Smooth muscle cell (in vitro differentiated cells): ENCODE data around the gene TNKS1BP1. TPM values are rescaled to one million over a fixed set of nuclear protein-coding genes. Genes with fewer than 3 reads are reported as not detected.

Source experiments
- DNase-seq: peaks from one replicate; lab custom pipeline; 2025; ENCODE audit not compliant: unreplicated experiment; lab: John Stamatoyannopoulos, UW
- H2AFZ ChIP-seq: fragments of 200-600 bp; sonication (generic); 2 replicates; pipeline ENCODE4 v1.6.0; 2016; ENCODE audit warnings: antibody characterized with exemption, low read depth, mild to moderate bottlenecking
- H3F3A ChIP-seq: fragments of 200-600 bp; sonication (generic); 2 replicates; pipeline ENCODE4 v1.6.0; 2017; ENCODE audit warnings: antibody characterized with exemption, low read depth
- H3K27ac ChIP-seq: fragments of 200-600 bp; sonication (generic); 2 replicates; pipeline ENCODE4 v1.5.1; 2016; ENCODE audit warnings: low read depth, mild to moderate bottlenecking
- H3K27me3 ChIP-seq: fragments of 200-600 bp; sonication (generic); 2 replicates; pipeline ENCODE4 v1.6.1; 2016; ENCODE audit warnings: low read depth, mild to moderate bottlenecking
- H3K36me3 ChIP-seq: fragments of 200-600 bp; sonication (generic); 2 replicates; pipeline ENCODE4 v1.5.1; 2016; ENCODE audit warnings: low read depth
- H3K4me1 ChIP-seq: fragments of 200-600 bp; sonication (generic); 2 replicates; pipeline ENCODE4 v1.5.1; 2016; ENCODE audit warnings: low read depth
- H3K4me2 ChIP-seq: fragments of 200-600 bp; sonication (generic); 2 replicates; pipeline ENCODE4 v1.6.0; 2016; ENCODE audit warnings: mild to moderate bottlenecking
- H3K4me3 ChIP-seq: fragments of 200-600 bp; sonication (generic); 2 replicates; pipeline ENCODE4 v1.5.1; 2016; ENCODE audit warnings: mild to moderate bottlenecking
- H3K79me2 ChIP-seq: fragments of 200-600 bp; sonication (generic); 2 replicates; pipeline ENCODE4 v1.6.0; 2016; ENCODE audit warnings: low read depth, mild to moderate bottlenecking
- H3K9ac ChIP-seq: fragments of 200-600 bp; sonication (generic); 2 replicates; pipeline ENCODE4 v1.6.0; 2016; ENCODE audit warnings: low read depth
- H3K9me3 ChIP-seq: fragments of 200-600 bp; sonication (generic); replicated peaks from 2 replicates; pipeline ENCODE4 v1.5.1; 2016; ENCODE audit warnings: low read depth
- H4K20me1 ChIP-seq: fragments of 200-600 bp; sonication (generic); 2 replicates; pipeline ENCODE4 v1.6.0; 2016; ENCODE audit warnings: low read depth
- CTCF ChIP-seq: fragments of 200-600 bp; sonication (generic); IDR thresholded peaks from 2 replicates; pipeline ENCODE4 v1.5.1; 2017; ENCODE audit warnings: borderline replicate concordance, mild to moderate bottlenecking, antibody characterized with exemption; ENCODE audit not compliant: insufficient read depth, poor library complexity, severe bottlenecking
- WGBS: methylation state at CpG from one replicate; pipeline ENCODE4 v1.1.7; 2016; ENCODE audit warnings: low lambda C conversion rate; 5-methylcytosine and 5-hydroxymethylcytosine counted together
- polyA plus RNA-seq: library from polyadenylated mRNA; unstranded; fragments of >200 nt; fragmentation: Nextera tagmentation; extraction: Ambion mirVana; gene quantifications from 2 replicates; pipeline ENCODE4 v1.2.1, GENCODE V29; 2016
- total RNA-seq: library from RNA; depleted of rRNA; stranded (reverse); fragments of >200 nt; gene quantifications from 2 replicates; pipeline ENCODE4 v1.2.3, GENCODE V29; 2014

The TNKS1BP1 gene
- total and polyA plus RNA-seq, 2 experiments from 2014 or later: 46.3 to 86.3 TPM

GRCh38 chr11:57306161-57306876, 18.4 kb downstream of the TNKS1BP1 start:
- DNase-seq: no peak
- Histone ChIP-seq H3K27me3 (no peaks in the 10 kb centered on the region), H3K79me2 (peaks cover 58% of the 10 kb centered on the region), H3K4me3 (no peak overlapping the region), H2AFZ (no peak overlapping the region), H3K27ac (no peak overlapping the region), H3K4me2 (no peak overlapping the region), H3K4me1 (peaks cover 9% of the 10 kb centered on the region), H3K36me3 (peaks cover 4% of the 10 kb centered on the region), H3K9ac (no peak overlapping the region), H3F3A (no peaks in the 10 kb centered on the region), H4K20me1 (peaks cover 84% of the 10 kb centered on the region), H3K9me3 (no peaks in the 10 kb centered on the region)
- TF ChIP-seq CTCF: no peak
- 96% methylated on average over 15 of the region's 15 CpGs for WGBS

- no peak for TF ChIP-seq CTCF
- peaks cover 9% of the 10 kb centered on the region for H3K36me3 ChIP-seq
- no peak overlapping the region for H3K9ac ChIP-seq
- H3F3A ChIP-seq: no peaks in the 10 kb centered on the region
- H4K20me1 ChIP-seq: peaks cover 77% of the 10 kb centered on the region
- no peaks in the 10 kb centered on the region for H3K27me3 ChIP-seq
- 94% methylated on average over 8 of the region's 8 CpGs for WGBS
- H3K4me1 ChIP-seq: peaks cover 1% of the 10 kb centered on the region
- no peak overlapping the region for H3K27ac ChIP-seq
- H3K79me2 ChIP-seq: peaks cover 54% of the 10 kb centered on the region
- H3K4me3 ChIP-seq: no peak overlapping the region
- no peak overlapping the region for H2AFZ ChIP-seq
- no peak overlapping the region for H3K4me2 ChIP-seq
- no peaks in the 10 kb centered on the region for H3K9me3 ChIP-seq
- no peak for DNase-seq
Observed at GRCh38 chr11:57305523-57305922, 19.2 kb downstream of the TNKS1BP1 start.

GRCh38 chr11:57303990-57304579, 20.7 kb downstream of the TNKS1BP1 start:
- no peaks in the 10 kb centered on the region for H3K4me1 ChIP-seq
- peak overlapping the region; percentile 8 for H3K4me2 ChIP-seq
- peaks cover 39% of the 10 kb centered on the region for H3K79me2 ChIP-seq
- H3K27ac ChIP-seq: peak overlapping the region; percentile 53
- no peak for TF ChIP-seq CTCF
- peaks cover 6% of the 10 kb centered on the region for H3F3A ChIP-seq
- 74% methylated on average over 8 of the region's 8 CpGs for WGBS
- no peak overlapping the region for H3K9ac ChIP-seq
- H4K20me1 ChIP-seq: peaks cover 64% of the 10 kb centered on the region
- H2AFZ ChIP-seq: no peak overlapping the region
- no peaks in the 10 kb centered on the region for H3K27me3 ChIP-seq
- no peak overlapping the region for H3K4me3 ChIP-seq
- H3K9me3 ChIP-seq: no peaks in the 10 kb centered on the region
- H3K36me3 ChIP-seq: peaks cover 23% of the 10 kb centered on the region
- DNase-seq: no peak
